Measurements from ENCODE around the gene PRSS56.

PRSS56 gene

GRCh38 chr2:232486558-232487384, 33.4 kb upstream of the PRSS56 start:
- DNase-seq (ENCODE audit: low read depth), result no peak

- no peak for DNase-seq (ENCODE audit: low read depth)
Measured at GRCh38 chr2:232487385-232488096, 32.6 kb upstream of the PRSS56 start, which contains the start of gene ECEL1. ECEL1 (minus strand) TSS chr2:232487834; CDS start chr2:232486653, 1,181 bp downstream.

- DNase-seq (ENCODE audit: low read depth), result no peak
Measured at GRCh38 chr2:232488097-232488711, 32.0 kb upstream of the PRSS56 start.

- DNase-seq (ENCODE audit: low read depth), result no peak
Measured at GRCh38 chr2:232488721-232489300, 31.4 kb upstream of the PRSS56 start.

GRCh38 chr2:232489516-232490220, 30.5 kb upstream of the PRSS56 start:
- DNase-seq (ENCODE audit: low read depth), result no peak

- no peak for DNase-seq (ENCODE audit: low read depth)
Measured at GRCh38 chr2:232490221-232491138, 29.7 kb upstream of the PRSS56 start.

- DNase-seq (ENCODE audit: low read depth), result no peak
Measured at GRCh38 chr2:232491139-232491780, 28.9 kb upstream of the PRSS56 start.

GRCh38 chr2:232492236-232492848, 27.8 kb upstream of the PRSS56 start:
- no peak for DNase-seq (ENCODE audit: low read depth)

GRCh38 chr2:232492963-232493700, 27.1 kb upstream of the PRSS56 start:
- no peak for DNase-seq (ENCODE audit: low read depth)

GRCh38 chr2:232493701-232494474, 26.3 kb upstream of the PRSS56 start:
- DNase-seq (ENCODE audit: low read depth), result no peak

GRCh38 chr2:232494542-232494941, 25.6 kb upstream of the PRSS56 start:
- no peak for DNase-seq (ENCODE audit: low read depth)

GRCh38 chr2:232495292-232495691, 24.9 kb upstream of the PRSS56 start:
- no peak for DNase-seq (ENCODE audit: low read depth)

GRCh38 chr2:232496501-232497270, 23.5 kb upstream of the PRSS56 start:
- DNase-seq (ENCODE audit: low read depth), result no peak

GRCh38 chr2:232497348-232497747, 22.8 kb upstream of the PRSS56 start:
- no peak for DNase-seq (ENCODE audit: low read depth)

- no peak for DNase-seq (ENCODE audit: low read depth)
Measured at GRCh38 chr2:232498452-232498851, 21.7 kb upstream of the PRSS56 start.

- DNase-seq (ENCODE audit: low read depth), result no peak
Measured at GRCh38 chr2:232501331-232501771, 18.8 kb upstream of the PRSS56 start.

- no peak for DNase-seq (ENCODE audit: low read depth)
Measured at GRCh38 chr2:232501794-232502390, 18.3 kb upstream of the PRSS56 start.
